Mesendoderm (in vitro differentiated cells): ENCODE data around the gene MT1A.
"Not testable (repeated sequence)": the region's sequence is repeated elsewhere in the genome, so short reads cannot be mapped to it uniquely, and the experiment has no call there.

Experiments
- DNase-seq: peaks from one replicate; pipeline ENCODE4 v3.0.0; 2013
- H2AK5ac ChIP-seq: 2 replicates; pipeline ENCODE4 v1.6.1; 2013; ENCODE audit warnings: low read length, inconsistent platforms
- H2BK120ac ChIP-seq: 2 replicates; pipeline ENCODE4 v1.6.1; 2013; ENCODE audit warnings: low read depth, mild to moderate bottlenecking, low read length, moderate library complexity, mixed read lengths
- H2BK15ac ChIP-seq: replicated peaks from 2 replicates; pipeline ENCODE4 v1.6.1; 2013; ENCODE audit warnings: low read depth, mild to moderate bottlenecking, moderate library complexity
- H2BK5ac ChIP-seq: 2 replicates; pipeline ENCODE4 v1.6.1; 2013; ENCODE audit warnings: low read length, inconsistent platforms
- H3K18ac ChIP-seq: 2 replicates; pipeline ENCODE4 v1.6.1; 2013; ENCODE audit warnings: mild to moderate bottlenecking, low read length, mixed read lengths
- H3K23ac ChIP-seq: one replicate; pipeline ENCODE4 v1.6.1; 2013; ENCODE audit warnings: low read length
- H3K27ac ChIP-seq: 2 replicates; pipeline ENCODE4 v1.5.1; 2013; ENCODE audit warnings: low read depth, mild to moderate bottlenecking, inconsistent platforms, low read length, moderate library complexity
- H3K27me3 ChIP-seq: 2 replicates; pipeline ENCODE4 v1.6.1; 2013; ENCODE audit warnings: low read length, control low read depth, mild to moderate bottlenecking, inconsistent platforms; ENCODE audit not compliant: insufficient read depth, poor library complexity
- H3K36me3 ChIP-seq: 2 replicates; pipeline ENCODE4 v1.6.1; 2013; ENCODE audit warnings: low read length, inconsistent platforms; ENCODE audit not compliant: control insufficient read depth, insufficient read depth
- H3K4ac ChIP-seq: one replicate; pipeline ENCODE4 v1.6.1; 2013; ENCODE audit warnings: low read depth, mild to moderate bottlenecking, low read length, moderate library complexity
- H3K4me1 ChIP-seq: 2 replicates; pipeline ENCODE4 v1.6.1; 2013; ENCODE audit warnings: low read depth, low read length, inconsistent platforms; ENCODE audit not compliant: control insufficient read depth
- H3K4me2 ChIP-seq: 2 replicates; pipeline ENCODE4 v1.6.1; 2013; ENCODE audit warnings: low read length
- H3K4me3 ChIP-seq: 2 replicates; pipeline ENCODE4 v1.5.1; 2013; ENCODE audit warnings: mild to moderate bottlenecking, low read length
- H3K56ac ChIP-seq: one replicate; pipeline ENCODE4 v1.6.1; 2013; ENCODE audit warnings: low read length
- H3K79me1 ChIP-seq: 2 replicates; pipeline ENCODE4 v1.6.1; 2013; ENCODE audit warnings: low read length, inconsistent platforms
- H3K79me2 ChIP-seq: 2 replicates; pipeline ENCODE4 v1.6.1; 2013; ENCODE audit warnings: mild to moderate bottlenecking, low read length; ENCODE audit not compliant: control insufficient read depth, insufficient read depth
- H3K9ac ChIP-seq: 2 replicates; pipeline ENCODE4 v1.6.1; 2013; ENCODE audit warnings: low read length, inconsistent platforms
- H4K5ac ChIP-seq: one replicate; pipeline ENCODE4 v1.6.1; 2013; ENCODE audit warnings: low read length
- H4K8ac ChIP-seq: one replicate; pipeline ENCODE4 v1.6.1; 2013; ENCODE audit warnings: low read depth, mild to moderate bottlenecking, control low read depth, low read length, moderate library complexity
- WGBS: extraction: QIAGEN DNeasy Blood & Tissue Kit; methylation state at CpG from one replicate; pipeline ENCODE4 v1.1.7; 2013; ENCODE audit warnings: low lambda C conversion rate, missing lambda C conversion rate; ENCODE audit not compliant: insufficient coverage; ENCODE audit errors: extremely low coverage; 5-methylcytosine and 5-hydroxymethylcytosine counted together

Gene MT1A

GRCh38 chr16:56657555-56658326 lies 19.3 kb downstream of the MT1A start, which contains the start of gene MT1F:
MT1F (plus strand) TSS chr16:56657959; CDS start chr16:56658059, 100 bp downstream.
- peaks cover 45% of the 10 kb centered on the region for H3K27me3 ChIP-seq

GRCh38 chr16:56658327-56658875 lies 19.9 kb downstream of the MT1A start:
- no peak overlapping the region for H2BK5ac ChIP-seq
- WGBS: no CpG with 5 or more reads among the region's 10 CpGs

More at GRCh38 chr16:56657555-56658326, 19.3 kb downstream of the MT1A start, which contains the start of gene MT1F:
- H4K8ac ChIP-seq: no peak within 1 kb of the TSS
- H3K56ac ChIP-seq: peak within 1 kb of the TSS; percentile 90
- no peak within 1 kb of the TSS for H2BK5ac ChIP-seq
- H3K4me2 ChIP-seq: peak within 1 kb of the TSS; percentile 33
- no peak within 1 kb of the TSS for H3K27ac ChIP-seq
- peak within 1 kb of the TSS; percentile 37 for H3K4me3 ChIP-seq
- no peak within 1 kb of the TSS for H2BK15ac ChIP-seq
- H3K9ac ChIP-seq: peak within 1 kb of the TSS; percentile 63
- H3K23ac ChIP-seq: no peak within 1 kb of the TSS
- no peaks in the 10 kb centered on the region for H3K79me2 ChIP-seq
- no peaks in the 10 kb centered on the region for H3K79me1 ChIP-seq
- no CpG with 5 or more reads among the region's 46 CpGs for WGBS
- no peak within 1 kb of the TSS for H4K5ac ChIP-seq
- peaks cover 2% of the 10 kb centered on the region for H3K4me1 ChIP-seq
- H2AK5ac ChIP-seq: no peak within 1 kb of the TSS
- H2BK120ac ChIP-seq: no peak within 1 kb of the TSS
- H3K18ac ChIP-seq: no peak within 1 kb of the TSS
- H3K36me3 ChIP-seq: no peaks in the 10 kb centered on the region
- no peak within 1 kb of the TSS for H3K4ac ChIP-seq
- peak; percentile 90 for DNase-seq

GRCh38 chr16:56662357-56663354 lies 24.2 kb downstream of the MT1A start:
- Histone ChIP-seq H3K23ac (no peak overlapping the region), H3K79me2 (no peaks in the 10 kb centered on the region), H4K5ac (no peak overlapping the region), H3K18ac (no peak overlapping the region), H3K27ac (no peak overlapping the region), H2BK15ac (no peak overlapping the region), H4K8ac (no peak overlapping the region), H3K79me1 (no peaks in the 10 kb centered on the region), H3K4me3 (no peak overlapping the region), H2BK120ac (no peak overlapping the region), H2AK5ac (no peak overlapping the region), H3K27me3 (peaks cover 78% of the 10 kb centered on the region), H3K56ac (no peak overlapping the region), H3K4me2 (peak overlapping the region; percentile 10), H3K4ac (no peak overlapping the region), H3K9ac (no peak overlapping the region), H3K4me1 (peaks cover 2% of the 10 kb centered on the region), H3K36me3 (no peaks in the 10 kb centered on the region), H2BK5ac (no peak overlapping the region)
- DNase-seq: peak; percentile 44
- no CpG with 5 or more reads among the region's 48 CpGs for WGBS

More at GRCh38 chr16:56658327-56658875, 19.9 kb downstream of the MT1A start:
- peak overlapping the region; percentile 2 for H3K4me2 ChIP-seq
- H2AK5ac ChIP-seq: no peak overlapping the region
- H4K5ac ChIP-seq: no peak overlapping the region
- H3K56ac ChIP-seq: no peak overlapping the region
- no peak overlapping the region for H2BK15ac ChIP-seq
- no peak overlapping the region for H3K18ac ChIP-seq
- H3K27ac ChIP-seq: no peak overlapping the region
- H3K27me3 ChIP-seq: peaks cover 49% of the 10 kb centered on the region
- H3K9ac ChIP-seq: no peak overlapping the region
- H3K4ac ChIP-seq: no peak overlapping the region
- no peaks in the 10 kb centered on the region for H3K79me2 ChIP-seq
- H3K4me1 ChIP-seq: peaks cover 2% of the 10 kb centered on the region
- H4K8ac ChIP-seq: no peak overlapping the region
- H3K23ac ChIP-seq: no peak overlapping the region
- DNase-seq: no peak
- no peak overlapping the region for H2BK120ac ChIP-seq
- H3K79me1 ChIP-seq: no peaks in the 10 kb centered on the region
- H3K4me3 ChIP-seq: no peak overlapping the region
- H3K36me3 ChIP-seq: no peaks in the 10 kb centered on the region

GRCh38 chr16:56664506-56664905 lies 26.0 kb downstream of the MT1A start:
- no peak overlapping the region for H2AK5ac ChIP-seq
- no peak overlapping the region for H2BK120ac ChIP-seq
- no peaks in the 10 kb centered on the region for H3K36me3 ChIP-seq
- H3K79me2 ChIP-seq: no peaks in the 10 kb centered on the region
- H2BK15ac ChIP-seq: no peak overlapping the region
- DNase-seq: no peak
- H2BK5ac ChIP-seq: no peak overlapping the region
- WGBS: no CpG with 5 or more reads among the region's 1 CpG
- H4K8ac ChIP-seq: no peak overlapping the region
- H3K27me3 ChIP-seq: peaks cover 82% of the 10 kb centered on the region
- no peak overlapping the region for H3K27ac ChIP-seq
- H4K5ac ChIP-seq: no peak overlapping the region
- H3K23ac ChIP-seq: no peak overlapping the region
- H3K79me1 ChIP-seq: no peaks in the 10 kb centered on the region
- no peak overlapping the region for H3K56ac ChIP-seq
- no peak overlapping the region for H3K4me3 ChIP-seq
- no peak overlapping the region for H3K4me2 ChIP-seq
- no peak overlapping the region for H3K4ac ChIP-seq
- H3K18ac ChIP-seq: no peak overlapping the region
- H3K9ac ChIP-seq: no peak overlapping the region
- no peaks in the 10 kb centered on the region for H3K4me1 ChIP-seq

- H3K4me1 ChIP-seq, H3K9ac ChIP-seq, H3K18ac ChIP-seq, H3K56ac ChIP-seq, H3K79me2 ChIP-seq, H3K4me3 ChIP-seq, H4K8ac ChIP-seq, H3K79me1 ChIP-seq, DNase-seq, H3K27ac ChIP-seq, H2BK120ac ChIP-seq, H4K5ac ChIP-seq, H2AK5ac ChIP-seq, H3K23ac ChIP-seq, H2BK15ac ChIP-seq, H2BK5ac ChIP-seq, H3K4me2 ChIP-seq, H3K36me3 ChIP-seq, H3K4ac ChIP-seq: not testable (repeated sequence)
- whole genome bisulfite sequencing: no CpG with 5 or more reads among the region's 8 CpGs
- peaks cover 82% of the 10 kb centered on the region for H3K27me3 ChIP-seq
These were observed 27.1 kb downstream of the MT1A start for GRCh38 chr16:56665286-56666261.
